Astrocyte (in vitro differentiated cells and primary cell): ENCODE measurements around the gene NPIPA1.
"Not testable (repeated sequence)": the region's sequence is repeated elsewhere in the genome, so short reads cannot be mapped to it uniquely, and the experiment has no call there.

ENCODE experiments used
- EZH2 ChIP-seq: IDR thresholded peaks from 2 replicates; pipeline ENCODE4 v1.6.1; 2012; ENCODE audit warnings: mild to moderate bottlenecking, low read length, inconsistent platforms; ENCODE audit not compliant: insufficient read depth
- TF ChIP-seq, protein P1 (sequence below): IDR thresholded peaks from 2 replicates; pipeline ENCODE4 v1.5.1; 2011; ENCODE audit warnings: low read depth, mild to moderate bottlenecking, inconsistent platforms, low read length, moderate library complexity; ENCODE audit not compliant: insufficient read depth

DNA sequence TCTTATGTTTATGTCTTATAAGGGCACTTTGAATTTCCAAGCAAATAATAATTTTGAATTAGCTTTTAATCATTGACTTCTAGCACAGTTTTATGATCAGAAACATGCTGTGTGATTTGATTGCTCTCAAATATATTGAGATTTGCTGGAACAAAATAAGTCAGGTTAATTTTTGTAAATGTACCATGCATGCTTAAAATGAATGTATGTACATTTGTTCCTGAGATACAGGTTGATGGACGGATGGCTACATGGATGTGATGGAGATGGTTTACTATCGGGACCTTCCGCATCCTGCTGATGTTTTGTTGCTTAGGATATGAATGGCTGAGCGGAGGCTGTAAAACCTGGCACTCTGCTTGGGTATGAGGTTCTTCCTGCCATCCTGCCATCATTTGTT is at the start of gene NPIPA1:
- TF ChIP-seq EZH2 = not testable (repeated sequence)
- TF ChIP-seq, protein P1, sequence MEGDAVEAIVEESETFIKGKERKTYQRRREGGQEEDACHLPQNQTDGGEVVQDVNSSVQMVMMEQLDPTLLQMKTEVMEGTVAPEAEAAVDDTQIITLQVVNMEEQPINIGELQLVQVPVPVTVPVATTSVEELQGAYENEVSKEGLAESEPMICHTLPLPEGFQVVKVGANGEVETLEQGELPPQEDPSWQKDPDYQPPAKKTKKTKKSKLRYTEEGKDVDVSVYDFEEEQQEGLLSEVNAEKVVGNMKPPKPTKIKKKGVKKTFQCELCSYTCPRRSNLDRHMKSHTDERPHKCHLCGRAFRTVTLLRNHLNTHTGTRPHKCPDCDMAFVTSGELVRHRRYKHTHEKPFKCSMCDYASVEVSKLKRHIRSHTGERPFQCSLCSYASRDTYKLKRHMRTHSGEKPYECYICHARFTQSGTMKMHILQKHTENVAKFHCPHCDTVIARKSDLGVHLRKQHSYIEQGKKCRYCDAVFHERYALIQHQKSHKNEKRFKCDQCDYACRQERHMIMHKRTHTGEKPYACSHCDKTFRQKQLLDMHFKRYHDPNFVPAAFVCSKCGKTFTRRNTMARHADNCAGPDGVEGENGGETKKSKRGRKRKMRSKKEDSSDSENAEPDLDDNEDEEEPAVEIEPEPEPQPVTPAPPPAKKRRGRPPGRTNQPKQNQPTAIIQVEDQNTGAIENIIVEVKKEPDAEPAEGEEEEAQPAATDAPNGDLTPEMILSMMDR = not testable (repeated sequence)
